AG04449 (cell line): ENCODE data around the gene RRAGD.

Source experiments
- CTCF ChIA-PET: fragments of 350-600 bp; formaldehyde crosslinking; extraction: SDS; loops from one replicate; lab custom pipeline; 2021; ENCODE audit warnings: antibody characterized with exemption; lab: Yijun Ruan, JAX
- POLR2A ChIA-PET: fragments of 400-600, 350-600 bp; formaldehyde crosslinking; extraction: SDS; loops from one replicate; lab custom pipeline; 2020; ENCODE audit warnings: antibody characterized with exemption, inconsistent platforms; lab: Yijun Ruan, JAX
- DNase-seq: peaks from one replicate; pipeline ENCODE4 v3.0.0-alpha.2; 2010; ENCODE audit warnings: low read depth, low spot score
- H3K4me3 ChIP-seq: 2 replicates; pipeline ENCODE4 v1.5.1; 2011; ENCODE audit warnings: low read depth, mild to moderate bottlenecking, control low read depth, low read length
- TF ChIP-seq, protein P1 (sequence below): IDR thresholded peaks from one replicate; pipeline ENCODE4 v1.5.1; 2011; ENCODE audit warnings: mild to moderate bottlenecking, moderate library complexity, low read length, control low read depth, inconsistent platforms; ENCODE audit not compliant: insufficient read depth; ENCODE audit errors: missing control alignments

RRAGD gene

DNA sequence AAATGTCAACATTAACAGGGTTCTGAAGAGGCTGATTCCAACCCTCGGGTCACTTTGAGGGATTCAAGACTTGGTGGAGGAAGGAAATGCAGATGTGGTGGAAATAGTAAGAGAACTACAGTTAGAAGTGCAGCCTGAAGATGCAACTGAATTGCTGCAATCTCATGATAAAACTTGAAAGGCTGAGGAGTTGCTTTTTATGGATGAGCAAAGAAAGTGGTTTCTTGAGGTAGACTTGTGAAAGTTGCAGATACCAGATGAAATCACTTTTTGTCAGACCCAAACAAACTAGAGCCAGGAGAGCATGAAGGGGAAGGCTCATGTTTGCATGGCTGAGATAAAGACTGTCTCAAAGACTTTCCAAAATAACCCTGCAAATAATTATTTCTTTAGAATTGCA, 37.1 kb upstream of the RRAGD start:
- ChIA-PET POLR2A (no interaction called here), CTCF (no interaction called here)
- H3K4me3 ChIP-seq: no peak overlapping the region
- TF ChIP-seq, protein P1, sequence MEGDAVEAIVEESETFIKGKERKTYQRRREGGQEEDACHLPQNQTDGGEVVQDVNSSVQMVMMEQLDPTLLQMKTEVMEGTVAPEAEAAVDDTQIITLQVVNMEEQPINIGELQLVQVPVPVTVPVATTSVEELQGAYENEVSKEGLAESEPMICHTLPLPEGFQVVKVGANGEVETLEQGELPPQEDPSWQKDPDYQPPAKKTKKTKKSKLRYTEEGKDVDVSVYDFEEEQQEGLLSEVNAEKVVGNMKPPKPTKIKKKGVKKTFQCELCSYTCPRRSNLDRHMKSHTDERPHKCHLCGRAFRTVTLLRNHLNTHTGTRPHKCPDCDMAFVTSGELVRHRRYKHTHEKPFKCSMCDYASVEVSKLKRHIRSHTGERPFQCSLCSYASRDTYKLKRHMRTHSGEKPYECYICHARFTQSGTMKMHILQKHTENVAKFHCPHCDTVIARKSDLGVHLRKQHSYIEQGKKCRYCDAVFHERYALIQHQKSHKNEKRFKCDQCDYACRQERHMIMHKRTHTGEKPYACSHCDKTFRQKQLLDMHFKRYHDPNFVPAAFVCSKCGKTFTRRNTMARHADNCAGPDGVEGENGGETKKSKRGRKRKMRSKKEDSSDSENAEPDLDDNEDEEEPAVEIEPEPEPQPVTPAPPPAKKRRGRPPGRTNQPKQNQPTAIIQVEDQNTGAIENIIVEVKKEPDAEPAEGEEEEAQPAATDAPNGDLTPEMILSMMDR: no peak
- DNase-seq: no peak

GRCh38 chr6:89443658-89444057, 31.6 kb upstream of the RRAGD start:
- POLR2A ChIA-PET: no interaction called here

GRCh38 chr6:89440200-89440599, 28.1 kb upstream of the RRAGD start:
- CTCF ChIA-PET: no interaction called here
- H3K4me3 ChIP-seq: no peak overlapping the region
- DNase-seq: no peak
- TF ChIP-seq, protein P1: no peak
- POLR2A ChIA-PET: no interaction called here

More at GRCh38 chr6:89443658-89444057, 31.6 kb upstream of the RRAGD start:
- no peak overlapping the region for H3K4me3 ChIP-seq
- DNase-seq: no peak
- CTCF ChIA-PET: interaction anchor here (1.0 kb wide), 1 partner anchor 11 kb away, joined by 5 read pairs; the partner anchor contains the start of gene ANKRD6
- TF ChIP-seq, protein P1: no peak

DNA sequence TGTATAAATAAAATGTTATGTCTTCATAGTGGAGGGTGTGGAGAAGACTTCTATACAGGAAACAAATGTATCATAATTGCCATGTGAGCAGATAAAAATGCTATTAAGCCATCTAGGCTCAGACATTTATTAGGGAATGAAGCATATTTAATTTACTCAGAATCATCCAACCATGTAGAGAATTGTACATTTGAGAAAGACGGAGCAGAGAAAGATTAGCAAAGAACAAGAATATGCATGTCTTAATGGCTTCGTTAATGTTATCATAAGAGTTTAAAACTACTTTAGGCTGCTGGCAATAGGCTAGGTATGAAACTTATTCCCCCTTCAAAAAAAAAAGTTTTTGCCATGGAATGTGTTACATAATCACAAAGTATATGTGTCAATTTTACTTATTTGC, 26.9 kb upstream of the RRAGD start:
- H3K4me3 ChIP-seq: no peak overlapping the region
- CTCF ChIA-PET: no interaction called here
- TF ChIP-seq, protein P1: no peak
- POLR2A ChIA-PET: no interaction called here
- DNase-seq: no peak

DNA sequence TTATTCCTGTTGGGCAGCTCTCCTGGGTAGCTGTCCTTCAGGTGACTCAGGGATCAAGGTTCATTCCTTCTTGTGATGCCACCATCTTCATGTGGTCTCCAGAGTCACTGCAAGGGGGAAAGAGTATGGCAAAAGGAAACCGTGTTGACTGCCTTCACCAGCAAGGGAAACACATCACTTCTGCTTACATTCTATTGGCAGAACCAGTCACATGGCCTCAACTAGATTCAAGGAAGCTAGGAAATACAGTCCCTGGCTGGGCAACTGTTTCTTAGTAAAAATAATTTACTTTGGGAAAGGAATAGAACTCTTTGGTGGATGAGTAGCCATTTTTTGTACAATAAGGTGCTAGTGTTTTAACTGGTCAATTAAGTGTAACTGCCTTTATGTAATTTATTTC, 26.2 kb upstream of the RRAGD start:
- H3K4me3 ChIP-seq: no peak overlapping the region
- TF ChIP-seq, protein P1: no peak
- POLR2A ChIA-PET: no interaction called here
- DNase-seq: no peak
- CTCF ChIA-PET: no interaction called here

- ChIA-PET POLR2A (no interaction called here), CTCF (interaction anchor here (1.0 to 1.7 kb wide), 2 partner anchors 64 to 174 kb away, joined by 4 read pairs; no protein-coding TSS in a partner anchor)
- DNase-seq: no peak
- no peak overlapping the region for H3K4me3 ChIP-seq
- TF ChIP-seq, protein P1: no peak
Measured at GRCh38 chr6:89436226-89436625, 24.2 kb upstream of the RRAGD start.
